ENCODE measurements around the gene OAS3.

DNA sequence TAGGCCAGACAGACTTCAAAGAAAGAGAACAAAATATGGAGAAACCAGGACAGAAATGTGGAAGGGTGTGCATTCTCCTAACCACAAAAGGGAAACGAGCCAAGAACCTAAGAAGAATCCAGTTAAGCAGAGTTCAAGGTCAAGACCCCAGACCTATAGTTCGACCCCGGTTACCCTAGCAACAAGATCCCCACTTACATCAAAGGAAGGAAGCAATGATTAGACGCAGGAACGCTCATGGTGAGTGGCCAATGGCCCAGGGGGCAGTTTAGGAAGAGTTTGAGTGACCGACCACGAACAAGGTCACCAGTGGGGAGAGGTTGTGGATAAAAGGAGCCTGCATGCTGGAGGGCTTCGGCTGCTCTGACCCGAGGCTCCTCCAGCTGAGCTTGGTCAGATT, 76.3 kb downstream of the OAS3 start:
- TF ChIP-seq POLR2AphosphoS5 (IDR thresholded peaks at IDR 0.05; ENCODE audit: low read depth, low read length) = no peak
- no peak for TF ChIP-seq ATF3 (IDR thresholded peaks at IDR 0.05)
- TF ChIP-seq REST (IDR thresholded peaks at IDR 0.05; ENCODE audit: low read depth) = no peak
- TF ChIP-seq POLR2A (IDR thresholded peaks at IDR 0.05; ENCODE audit: borderline replicate concordance, extremely low read depth, insufficient read depth, insufficient read length) = no peak
- no peak for TF ChIP-seq ZFX (IDR thresholded peaks at IDR 0.05)
